Measurements from ENCODE around the gene LAMA3.

Gene LAMA3

GRCh38 chr18:23934863-23935262 is 245.6 kb downstream of the LAMA3 start:
- Histone ChIP-seq H2AFZ (ENCODE audit: low read depth, low read length) (no peak overlapping the region), H3K4me2 (ENCODE audit: insufficient read depth, low read length) (no peak overlapping the region), H3K9me3 (ENCODE audit: insufficient read depth, low read length, severe bottlenecking) (no peaks in the 10 kb centered on the region), H3K4me3 (ENCODE audit: low read depth in 1 of 2, low read length in 2 of 2) (no peak overlapping the region), H3K9ac (ENCODE audit: low read depth, low read length) (no peak overlapping the region), H3K4me1 (ENCODE audit: insufficient read depth, low read length) (peaks cover 31% of the 10 kb centered on the region), H4K20me1 (ENCODE audit: insufficient read depth, low read length) (no peaks in the 10 kb centered on the region), H3K36me3 (ENCODE audit: insufficient read depth, low read length) (no peaks in the 10 kb centered on the region), H3K79me2 (ENCODE audit: insufficient read depth, low read length) (no peaks in the 10 kb centered on the region), H3K27me3 (ENCODE audit: insufficient read depth, low read length, poor library complexity) (no peaks in the 10 kb centered on the region), H3K27ac (ENCODE audit: low read length) (no peak overlapping the region)
- DNase-seq: no peak
- no peak for ATAC-seq (ENCODE audit: insufficient read depth, low read depth)
- TF ChIP-seq CTCF (IDR thresholded peaks at IDR 0.05; ENCODE audit: borderline replicate concordance, extremely low read depth, low read length, poor library complexity, severe bottlenecking) (no peak), EZH2 (IDR thresholded peaks at IDR 0.05; ENCODE audit: borderline replicate concordance, low read depth, low read length, severe bottlenecking) (no peak)

GRCh38 chr18:23935804-23936203 is 246.6 kb downstream of the LAMA3 start:
- Histone ChIP-seq H3K4me3 (ENCODE audit: low read depth in 1 of 2, low read length in 2 of 2) (no peak overlapping the region), H3K4me2 (ENCODE audit: insufficient read depth, low read length) (no peak overlapping the region), H3K36me3 (ENCODE audit: insufficient read depth, low read length) (no peaks in the 10 kb centered on the region), H3K27ac (ENCODE audit: low read length) (peak overlapping the region; percentile 15; the same call in 1 of the 2 replicates), H3K27me3 (ENCODE audit: insufficient read depth, low read length, poor library complexity) (no peaks in the 10 kb centered on the region), H3K4me1 (ENCODE audit: insufficient read depth, low read length) (peaks cover 26% of the 10 kb centered on the region), H4K20me1 (ENCODE audit: insufficient read depth, low read length) (no peaks in the 10 kb centered on the region), H3K9ac (ENCODE audit: low read depth, low read length) (no peak overlapping the region), H3K9me3 (ENCODE audit: insufficient read depth, low read length, severe bottlenecking) (no peaks in the 10 kb centered on the region), H2AFZ (ENCODE audit: low read depth, low read length) (no peak overlapping the region), H3K79me2 (ENCODE audit: insufficient read depth, low read length) (no peaks in the 10 kb centered on the region)
- TF ChIP-seq CTCF (IDR thresholded peaks at IDR 0.05; ENCODE audit: borderline replicate concordance, extremely low read depth, low read length, poor library complexity, severe bottlenecking): no peak
- TF ChIP-seq EZH2 (IDR thresholded peaks at IDR 0.05; ENCODE audit: borderline replicate concordance, low read depth, low read length, severe bottlenecking): no peak
- ATAC-seq (ENCODE audit: insufficient read depth, low read depth) (peak; percentile 92), DNase-seq (peak; percentile 63)

GRCh38 chr18:23936381-23936958 is 247.2 kb downstream of the LAMA3 start:
- no peak for DNase-seq
- TF ChIP-seq EZH2 (IDR thresholded peaks at IDR 0.05; ENCODE audit: borderline replicate concordance, low read depth, low read length, severe bottlenecking): no peak
- TF ChIP-seq CTCF (IDR thresholded peaks at IDR 0.05; ENCODE audit: borderline replicate concordance, extremely low read depth, low read length, poor library complexity, severe bottlenecking): no peak
- H3K27ac ChIP-seq (ENCODE audit: low read length): peak overlapping the region; percentile 35
- no peaks in the 10 kb centered on the region for H4K20me1 ChIP-seq (ENCODE audit: insufficient read depth, low read length)
- H3K36me3 ChIP-seq (ENCODE audit: insufficient read depth, low read length): no peaks in the 10 kb centered on the region
- no peak overlapping the region for H3K9ac ChIP-seq (ENCODE audit: low read depth, low read length)
- peaks cover 26% of the 10 kb centered on the region for H3K4me1 ChIP-seq (ENCODE audit: insufficient read depth, low read length)
- no peak overlapping the region for H2AFZ ChIP-seq (ENCODE audit: low read depth, low read length)
- H3K4me3 ChIP-seq (ENCODE audit: low read depth in 1 of 2, low read length in 2 of 2): no peak overlapping the region
- H3K9me3 ChIP-seq (ENCODE audit: insufficient read depth, low read length, severe bottlenecking): no peaks in the 10 kb centered on the region
- no peaks in the 10 kb centered on the region for H3K27me3 ChIP-seq (ENCODE audit: insufficient read depth, low read length, poor library complexity)
- H3K79me2 ChIP-seq (ENCODE audit: insufficient read depth, low read length): no peaks in the 10 kb centered on the region
- no peak overlapping the region for H3K4me2 ChIP-seq (ENCODE audit: insufficient read depth, low read length)
- ATAC-seq (ENCODE audit: insufficient read depth, low read depth): no peak

All from DND-41 (cell line).